HUES64 (cell line): ENCODE data around the gene PRPF6.

Source experiments
- H3K27ac ChIP-seq: 2 replicates; pipeline ENCODE4 v1.7.0; 2013; ENCODE audit warnings: low read depth, low read length, inconsistent platforms
- H3K27me3 ChIP-seq: 2 replicates; pipeline ENCODE4 v1.6.1; 2013; ENCODE audit warnings: mild to moderate bottlenecking, low read length; ENCODE audit not compliant: insufficient read depth
- H3K36me3 ChIP-seq: 2 replicates; pipeline ENCODE4 v1.6.1; 2013; ENCODE audit warnings: mild to moderate bottlenecking, low read length; ENCODE audit not compliant: insufficient read depth
- H3K4me1 ChIP-seq: 2 replicates; pipeline ENCODE4 v1.6.1; 2013; ENCODE audit warnings: mild to moderate bottlenecking, low read length, moderate library complexity; ENCODE audit not compliant: insufficient read depth
- H3K4me3 ChIP-seq: 2 replicates; pipeline ENCODE4 v1.5.1; 2013; ENCODE audit warnings: mild to moderate bottlenecking, low read length, moderate library complexity
- H3K9ac ChIP-seq: 2 replicates; pipeline ENCODE4 v1.6.1; 2013; ENCODE audit warnings: mild to moderate bottlenecking, low read depth, low read length
- H3K9me3 ChIP-seq: 2 replicates; pipeline ENCODE4 v1.6.1; 2013; ENCODE audit warnings: low read depth, low read length; ENCODE audit not compliant: insufficient read depth
- WGBS: fragments of 150-250, 120-280 bp; methylation state at CpG from one replicate; pipeline ENCODE4 v1.1.7; 2013; ENCODE audit warnings: missing lambda C conversion rate; 5-methylcytosine and 5-hydroxymethylcytosine counted together

The PRPF6 gene

DNA sequence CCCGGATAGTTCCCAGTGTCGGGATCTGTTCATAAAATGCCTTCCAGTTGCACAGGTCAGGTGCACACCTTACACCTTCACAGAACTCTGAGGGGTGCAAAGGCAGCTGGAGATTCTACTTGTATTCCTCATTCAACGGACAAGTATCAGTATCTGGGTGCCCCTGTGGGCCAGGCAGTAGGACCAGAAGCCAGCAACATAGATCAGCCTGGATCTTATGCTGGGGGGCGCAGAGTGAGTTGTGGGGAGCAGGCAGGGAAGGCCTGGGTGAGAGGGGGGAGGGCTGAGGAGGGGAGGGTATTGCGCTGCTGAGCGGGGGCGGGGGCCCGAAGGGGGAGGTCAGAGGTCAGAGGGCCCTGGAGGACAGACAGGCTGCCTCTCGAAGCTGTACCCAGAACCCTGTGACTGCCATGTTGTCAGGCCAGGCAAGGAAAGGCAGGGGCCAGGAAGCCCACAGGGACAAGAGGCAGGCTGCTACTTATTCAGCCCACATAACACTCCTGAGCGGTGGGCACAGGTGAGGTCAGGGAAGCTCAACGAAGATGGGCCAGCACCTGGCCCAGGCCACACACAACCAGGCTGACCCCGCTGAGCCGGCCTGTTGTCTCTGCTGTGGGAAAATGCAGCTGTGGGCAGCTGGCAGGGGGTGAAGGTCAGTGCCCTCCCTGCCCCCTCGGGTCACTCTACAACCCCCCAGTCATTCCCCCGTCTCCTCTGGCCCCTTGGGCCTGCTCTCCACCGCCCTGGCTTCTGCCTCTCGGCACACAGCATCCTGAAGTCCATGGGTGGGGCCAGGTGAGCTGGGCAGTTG lies 100.1 kb downstream of the PRPF6 start:
- H3K27ac ChIP-seq, result no peak overlapping the region
- no peaks in the 10 kb centered on the region for H3K36me3 ChIP-seq
- H3K9me3 ChIP-seq, result no peaks in the 10 kb centered on the region
- WGBS, result 88% methylated on average over 16 of the region's 17 CpGs
- H3K4me3 ChIP-seq, result peak overlapping the region; percentile 78
- peaks cover 17% of the 10 kb centered on the region for H3K4me1 ChIP-seq
- H3K9ac ChIP-seq, result no peak overlapping the region
- H3K27me3 ChIP-seq, result peaks cover 58% of the 10 kb centered on the region

DNA sequence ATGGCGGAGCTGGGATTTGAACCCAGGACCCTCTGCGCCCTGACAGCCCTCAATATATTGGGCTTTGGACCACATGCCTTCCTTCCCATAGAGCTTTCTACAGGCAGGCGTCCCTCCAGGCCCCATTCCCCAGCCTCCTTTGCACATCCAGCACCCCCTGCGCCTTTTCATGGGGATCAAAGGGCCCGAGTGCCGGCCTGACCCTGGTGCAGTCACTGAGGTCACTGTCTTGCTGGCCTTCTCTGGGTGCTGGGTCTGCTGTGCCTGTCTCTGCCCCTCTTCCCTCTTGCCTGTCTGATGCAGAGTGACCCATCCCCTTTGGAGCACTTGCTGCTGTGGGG lies 100.7 kb downstream of the PRPF6 start:
- H3K9me3 ChIP-seq, result no peaks in the 10 kb centered on the region
- H3K4me3 ChIP-seq, result no peak overlapping the region
- WGBS, result 93% methylated on average over 6 of the region's 6 CpGs
- no peak overlapping the region for H3K9ac ChIP-seq
- no peak overlapping the region for H3K27ac ChIP-seq
- H3K36me3 ChIP-seq, result no peaks in the 10 kb centered on the region
- H3K4me1 ChIP-seq, result peaks cover 17% of the 10 kb centered on the region
- peaks cover 62% of the 10 kb centered on the region for H3K27me3 ChIP-seq

DNA sequence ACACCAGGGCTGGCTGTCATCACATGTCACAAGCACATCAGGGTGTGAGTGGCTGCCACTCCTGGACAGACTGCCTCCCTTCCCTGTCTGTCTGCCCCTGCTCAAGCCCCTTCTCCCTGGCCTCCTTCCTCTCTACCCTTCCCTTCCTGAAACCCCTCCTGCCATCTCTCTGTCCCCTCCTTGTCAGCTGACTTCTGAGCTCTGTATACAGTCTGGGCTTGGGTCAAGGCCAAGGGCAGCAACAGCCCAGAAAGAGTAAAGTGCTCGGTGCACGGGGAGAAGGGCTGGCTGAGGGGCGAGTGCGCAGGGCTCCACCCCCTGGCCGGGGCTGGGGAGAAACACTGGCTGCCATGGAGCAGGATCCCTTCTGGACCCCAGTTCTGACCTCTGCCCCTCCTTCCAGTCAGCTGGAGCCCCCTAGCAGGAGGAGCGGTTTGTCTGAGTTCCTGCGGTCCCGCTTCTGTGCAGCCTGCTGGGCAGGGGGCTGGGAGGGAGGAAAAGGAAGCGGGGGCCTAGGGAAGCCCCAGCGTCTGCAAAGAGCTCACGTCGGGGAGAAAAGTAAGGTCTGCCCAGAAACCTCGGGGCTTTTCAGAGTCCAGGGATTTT lies 101.3 kb downstream of the PRPF6 start:
- H3K27me3 ChIP-seq, result peaks cover 62% of the 10 kb centered on the region
- 24% methylated on average over 13 of the region's 13 CpGs for WGBS

More for the DNA sequence above, 101.3 kb downstream of the PRPF6 start:
- Histone ChIP-seq H3K27ac (no peak overlapping the region), H3K36me3 (no peaks in the 10 kb centered on the region), H3K4me1 (peaks cover 17% of the 10 kb centered on the region), H3K9ac (no peak overlapping the region), H3K4me3 (no peak overlapping the region), H3K9me3 (no peaks in the 10 kb centered on the region)
